ENCODE measurements around the gene USP15. TPM values are rescaled to one million over a fixed set of nuclear protein-coding genes. Genes with fewer than 3 reads are reported as not detected.

USP15 gene
- total RNA-seq, 5 donors from 2014 or later (not counting 1 experiment from before 2014, with no cell fraction given): 137 to 256 (median 138) TPM

GRCh38 chr12:62301799-62302133 lies 41.6 kb downstream of the USP15 start:
- CTCF ChIA-PET: no interaction called here
- Histone ChIP-seq H3K4me1 (ENCODE audit: control insufficient read depth in 1 of 2, extremely low read depth in 1 of 2, insufficient read depth in 2 of 2, low read length in 2 of 2) (peaks cover 2 to 8% of the 10 kb centered on the region in 2 experiments), H3K4me3 (ENCODE audit: control insufficient read depth in 1 of 2, extremely low read depth in 1 of 2, low read length in 1 of 2) (no peak overlapping the region), H3K27ac (ENCODE audit: low read length) (no peak overlapping the region), H3K27me3 (replicated peaks in 1 of 2; ENCODE audit: control insufficient read depth in 2 of 2, extremely low read depth in 1 of 2, insufficient read depth in 2 of 2, low read length in 1 of 2) (no peaks in the 10 kb centered on the region), H3K36me3 (ENCODE audit: control insufficient read depth in 2 of 2, extremely low read depth in 1 of 2, insufficient read depth in 1 of 2, low read length in 1 of 2) (peaks cover 10 to 66% of the 10 kb centered on the region in 2 donors), H3K9me3 (peaks cover 8% of the 10 kb centered on the region)
- no CpG with 5 or more reads among the region's 1 CpG for WGBS (ENCODE audit: insufficient coverage)
- Mint-ChIP-seq H3K36me3 (peaks cover 85% of the 10 kb centered on the region), H3K27me3 (no peaks in the 10 kb centered on the region), H3K9me3 (peaks cover 0 to 9% (median 5%) of the 10 kb centered on the region in 3 donors), H3K27ac (no peak overlapping the region), H3K4me3 (no peak overlapping the region), H3K4me1 (peaks cover 54 to 73% (median 67%) of the 10 kb centered on the region in 3 donors)
- POLR2A ChIA-PET: interaction anchor here in 1 of 2 donors (0.6 kb wide), 1 partner anchor 721 kb away, joined by 3 read pairs; no protein-coding TSS in a partner anchor
- DNase-seq (no peak), ATAC-seq (replicated peaks in 1 of 4) (no peak)

DNA sequence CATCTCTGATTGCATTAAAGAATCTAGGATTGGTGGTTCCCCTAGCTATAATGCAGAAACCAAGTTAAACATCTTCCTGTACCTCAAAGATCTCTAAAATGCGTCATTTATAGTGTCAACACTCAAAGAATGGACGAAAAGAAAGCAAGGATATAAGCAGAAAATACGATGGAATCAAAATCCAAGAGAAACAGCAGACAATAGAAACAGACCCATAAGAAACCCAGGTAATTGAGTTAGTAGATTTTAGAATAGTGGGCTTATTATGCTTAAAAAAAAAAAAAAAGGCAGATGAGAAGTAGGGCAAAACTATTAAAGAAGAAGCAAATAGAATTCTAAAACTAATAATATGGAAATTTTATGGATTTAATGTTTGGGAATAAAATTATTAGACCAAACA lies 44.4 kb downstream of the USP15 start:
- CTCF ChIA-PET: no interaction called here
- H3K9me3 Mint-ChIP-seq: peaks cover 0 to 9% (median 5%) of the 10 kb centered on the region in 3 donors
- no peak for DNase-seq

DNA sequence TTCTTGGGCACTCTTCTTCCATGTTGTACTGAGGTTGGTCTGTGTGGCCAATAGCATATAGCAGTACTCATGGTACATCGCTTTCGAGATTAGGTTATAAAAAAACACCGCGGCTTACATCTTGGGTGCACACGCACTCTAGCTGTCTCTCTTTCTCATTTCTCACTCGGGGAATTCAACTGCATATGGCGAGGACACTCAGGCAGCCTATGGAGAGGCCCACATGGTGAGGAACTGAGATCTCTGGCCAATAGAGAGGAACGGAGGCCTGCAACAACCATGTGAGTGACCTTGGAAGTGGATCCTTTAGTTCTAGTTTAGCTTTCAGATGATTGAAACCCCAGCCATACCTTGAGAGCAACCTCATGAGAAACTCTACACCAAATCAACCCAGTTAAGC lies 45.6 kb downstream of the USP15 start:
- Mint-ChIP-seq H3K27ac (no peak overlapping the region), H3K4me1 (peaks cover 54 to 70% (median 66%) of the 10 kb centered on the region in 3 donors), H3K9me3 (peaks cover 0 to 9% (median 5%) of the 10 kb centered on the region in 3 donors), H3K4me3 (no peak overlapping the region), H3K27me3 (no peaks in the 10 kb centered on the region), H3K36me3 (peaks cover 88% of the 10 kb centered on the region)
- Histone ChIP-seq H3K4me3 (ENCODE audit: control insufficient read depth in 1 of 2, extremely low read depth in 1 of 2, low read length in 1 of 2) (no peak overlapping the region), H3K9me3 (peaks cover 8% of the 10 kb centered on the region), H3K4me1 (ENCODE audit: control insufficient read depth in 1 of 2, extremely low read depth in 1 of 2, insufficient read depth in 2 of 2, low read length in 2 of 2) (no peaks in the 10 kb centered on the region), H3K36me3 (ENCODE audit: control insufficient read depth in 2 of 2, extremely low read depth in 1 of 2, insufficient read depth in 1 of 2, low read length in 1 of 2) (peaks cover 6 to 61% of the 10 kb centered on the region in 2 donors), H3K27me3 (replicated peaks in 1 of 2; ENCODE audit: control insufficient read depth in 2 of 2, extremely low read depth in 1 of 2, insufficient read depth in 2 of 2, low read length in 1 of 2) (no peaks in the 10 kb centered on the region), H3K27ac (ENCODE audit: low read length) (no peak overlapping the region)
- ChIA-PET POLR2A (no interaction called here), CTCF (no interaction called here)
- WGBS (ENCODE audit: insufficient coverage): 100% methylated on average over 5 of the region's 8 CpGs
- DNase-seq (no peak), ATAC-seq (replicated peaks in 1 of 4) (no peak)

More for the DNA sequence above, 44.4 kb downstream of the USP15 start:
- peaks cover 0 to 2% of the 10 kb centered on the region in 2 experiments for H3K4me1 ChIP-seq (ENCODE audit: control insufficient read depth in 1 of 2, extremely low read depth in 1 of 2, insufficient read depth in 2 of 2, low read length in 2 of 2)
- Mint-ChIP-seq H3K4me1 (peaks cover 60 to 70% (median 67%) of the 10 kb centered on the region in 3 donors), H3K4me3 (no peak overlapping the region), H3K27me3 (no peaks in the 10 kb centered on the region), H3K36me3 (peaks cover 88% of the 10 kb centered on the region), H3K27ac (no peak overlapping the region)
- H3K9me3 ChIP-seq: peaks cover 8% of the 10 kb centered on the region
- POLR2A ChIA-PET: interaction anchor here in 1 of 2 donors (0.6 kb wide), 2 partner anchors 8 to 32 kb away, joined by 3 read pairs; no protein-coding TSS in a partner anchor
- no CpG with 5 or more reads among the region's 3 CpGs for WGBS (ENCODE audit: insufficient coverage)
- H3K4me3 ChIP-seq (ENCODE audit: control insufficient read depth in 1 of 2, extremely low read depth in 1 of 2, low read length in 1 of 2): no peak overlapping the region
- peaks cover 6 to 57% of the 10 kb centered on the region in 2 donors for H3K36me3 ChIP-seq (ENCODE audit: control insufficient read depth in 2 of 2, extremely low read depth in 1 of 2, insufficient read depth in 1 of 2, low read length in 1 of 2)
- no peak for ATAC-seq (replicated peaks in 1 of 4)
- no peak overlapping the region for H3K27ac ChIP-seq (ENCODE audit: low read length)
- no peaks in the 10 kb centered on the region for H3K27me3 ChIP-seq (replicated peaks in 1 of 2; ENCODE audit: control insufficient read depth in 2 of 2, extremely low read depth in 1 of 2, insufficient read depth in 2 of 2, low read length in 1 of 2)

DNA sequence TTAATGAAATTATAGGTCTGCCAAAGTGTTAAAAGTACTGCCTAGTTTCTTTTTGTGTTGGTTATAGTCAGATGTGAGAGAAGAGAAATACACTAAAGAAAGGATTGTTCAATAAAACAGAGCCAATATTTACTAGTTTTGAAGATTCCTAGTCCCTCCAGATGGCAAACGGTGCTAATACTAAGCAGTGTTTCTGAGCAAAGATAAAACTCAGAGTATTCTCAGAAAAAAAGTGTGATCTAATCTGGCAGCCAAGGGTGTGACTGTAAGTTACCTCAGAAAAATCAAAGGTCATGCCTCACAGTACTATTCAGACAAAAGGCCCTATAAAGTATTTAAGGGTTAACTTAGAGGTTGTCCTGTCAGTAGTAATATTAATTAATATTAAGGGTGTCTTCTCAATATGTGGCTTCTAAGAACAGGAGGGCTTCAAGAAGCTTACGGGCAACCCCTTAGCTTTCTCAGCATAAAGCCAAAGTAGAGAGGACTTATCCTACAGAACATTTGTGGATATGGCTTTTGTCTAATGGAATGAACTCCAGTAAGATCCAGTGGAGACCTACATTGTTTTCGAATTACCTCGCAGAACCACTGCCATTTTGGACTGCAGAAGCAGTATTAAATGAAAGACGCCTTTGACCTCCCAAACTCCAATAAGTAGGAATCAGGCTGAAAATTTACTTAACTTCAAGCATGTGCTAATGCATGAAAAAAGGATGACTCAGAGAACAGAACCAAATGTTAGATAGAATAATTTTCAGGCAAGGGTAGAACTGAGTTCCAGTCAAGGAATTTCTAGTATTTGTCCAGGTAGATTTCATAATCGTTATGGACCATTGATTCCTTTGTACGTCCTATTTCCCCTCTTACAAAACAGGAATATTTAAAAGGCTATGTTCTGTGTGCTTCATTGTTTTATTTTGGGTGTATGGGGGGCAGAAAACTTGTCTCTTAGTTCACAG lies 46.6 kb downstream of the USP15 start:
- H3K9me3 Mint-ChIP-seq: peaks cover 0 to 9% (median 5%) of the 10 kb centered on the region in 3 donors
- peaks cover 6 to 61% of the 10 kb centered on the region in 2 donors for H3K36me3 ChIP-seq (ENCODE audit: control insufficient read depth in 2 of 2, extremely low read depth in 1 of 2, insufficient read depth in 1 of 2, low read length in 1 of 2)
- H3K4me1 ChIP-seq (ENCODE audit: control insufficient read depth in 1 of 2, extremely low read depth in 1 of 2, insufficient read depth in 2 of 2, low read length in 2 of 2): peaks cover 0 to 2% of the 10 kb centered on the region in 2 experiments
- POLR2A ChIA-PET: no interaction called here
- H3K36me3 Mint-ChIP-seq: peaks cover 87% of the 10 kb centered on the region
- CTCF ChIA-PET: no interaction called here
- peaks cover 60 to 70% (median 67%) of the 10 kb centered on the region in 3 donors for H3K4me1 Mint-ChIP-seq
- H3K27me3 ChIP-seq (replicated peaks in 1 of 2; ENCODE audit: control insufficient read depth in 2 of 2, extremely low read depth in 1 of 2, insufficient read depth in 2 of 2, low read length in 1 of 2): no peaks in the 10 kb centered on the region
- ATAC-seq (replicated peaks in 1 of 4) (no peak), DNase-seq (no peak)
- H3K9me3 ChIP-seq: peaks cover 8% of the 10 kb centered on the region
- no peak overlapping the region for H3K4me3 ChIP-seq (ENCODE audit: control insufficient read depth in 1 of 2, extremely low read depth in 1 of 2, low read length in 1 of 2)
- H3K4me3 Mint-ChIP-seq: no peak overlapping the region
- H3K27ac ChIP-seq (ENCODE audit: low read length): no peak overlapping the region
- WGBS (ENCODE audit: insufficient coverage): no CpG with 5 or more reads among the region's 7 CpGs
- no peak overlapping the region for H3K27ac Mint-ChIP-seq
- H3K27me3 Mint-ChIP-seq: no peaks in the 10 kb centered on the region

- no CpG with 5 or more reads among the region's 3 CpGs for WGBS (ENCODE audit: insufficient coverage)
- Mint-ChIP-seq H3K4me1 (peaks cover 63 to 70% (median 67%) of the 10 kb centered on the region in 3 donors), H3K4me3 (no peak overlapping the region), H3K27ac (no peak overlapping the region), H3K27me3 (no peaks in the 10 kb centered on the region), H3K9me3 (peaks cover 0 to 9% (median 5%) of the 10 kb centered on the region in 3 donors), H3K36me3 (peaks cover 77% of the 10 kb centered on the region)
- Histone ChIP-seq H3K27ac (ENCODE audit: low read length) (no peak overlapping the region), H3K27me3 (replicated peaks in 1 of 2; ENCODE audit: control insufficient read depth in 2 of 2, extremely low read depth in 1 of 2, insufficient read depth in 2 of 2, low read length in 1 of 2) (no peaks in the 10 kb centered on the region), H3K4me1 (ENCODE audit: control insufficient read depth in 1 of 2, extremely low read depth in 1 of 2, insufficient read depth in 2 of 2, low read length in 2 of 2) (peaks cover 0 to 2% of the 10 kb centered on the region in 2 experiments), H3K36me3 (ENCODE audit: control insufficient read depth in 2 of 2, extremely low read depth in 1 of 2, insufficient read depth in 1 of 2, low read length in 1 of 2) (peaks cover 4 to 50% of the 10 kb centered on the region in 2 donors), H3K4me3 (ENCODE audit: control insufficient read depth in 1 of 2, extremely low read depth in 1 of 2, low read length in 1 of 2) (no peak overlapping the region), H3K9me3 (peaks cover 8% of the 10 kb centered on the region)
- no peak for ATAC-seq (replicated peaks in 1 of 4)
- CTCF ChIA-PET: interaction anchor here in 1 of 2 donors (0.6 kb wide), 1 partner anchor 219 kb away, joined by 4 read pairs; no protein-coding TSS in a partner anchor
- POLR2A ChIA-PET: interaction anchor here in 1 of 2 donors (0.6 kb wide), 2 partner anchors 20 to 287 kb away, joined by 3 read pairs; no protein-coding TSS in a partner anchor
- no peak for DNase-seq
Measured at GRCh38 chr12:62308201-62308600, 48.0 kb downstream of the USP15 start.

DNA sequence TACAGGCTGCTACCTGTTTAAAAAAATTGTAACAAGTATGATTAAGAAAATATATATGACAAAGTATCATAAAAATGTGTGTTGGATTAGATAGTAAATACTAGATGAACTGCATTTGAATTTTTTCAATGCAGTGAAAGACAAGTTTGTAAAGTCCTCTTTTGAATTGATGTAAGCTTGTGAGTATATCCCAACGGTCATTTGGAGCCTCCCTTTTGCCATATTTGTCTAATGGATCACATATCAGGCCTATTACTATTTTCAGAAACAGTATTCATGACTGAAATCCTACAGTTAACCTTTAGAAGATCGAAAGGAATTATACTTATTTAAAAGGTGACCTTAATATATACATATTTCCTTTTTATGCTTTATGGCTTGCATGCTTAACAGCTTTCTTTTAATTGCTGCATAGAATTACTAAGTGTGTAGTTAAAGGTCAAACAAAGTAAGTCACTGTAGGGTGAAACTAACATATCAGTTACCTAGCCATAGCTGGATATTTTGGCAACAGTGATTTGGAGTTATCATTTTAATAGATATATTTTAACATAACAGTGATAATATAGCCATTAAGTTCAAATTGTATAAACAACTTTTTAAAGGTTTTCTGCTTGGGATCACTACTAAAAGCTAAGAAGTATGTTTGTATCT lies 53.6 kb downstream of the USP15 start:
- ChIA-PET POLR2A (interaction anchor here in 1 of 2 donors (1.1 kb wide), 1 partner anchor 48 kb away, joined by 3 read pairs; no protein-coding TSS in a partner anchor), CTCF (no interaction called here)
- H3K36me3 ChIP-seq (ENCODE audit: control insufficient read depth in 2 of 2, extremely low read depth in 1 of 2, insufficient read depth in 1 of 2, low read length in 1 of 2): peaks cover 0 to 13% of the 10 kb centered on the region in 2 donors
- no peaks in the 10 kb centered on the region for H3K27me3 ChIP-seq (replicated peaks in 1 of 2; ENCODE audit: control insufficient read depth in 2 of 2, extremely low read depth in 1 of 2, insufficient read depth in 2 of 2, low read length in 1 of 2)
- H3K4me1 ChIP-seq (ENCODE audit: control insufficient read depth in 1 of 2, extremely low read depth in 1 of 2, insufficient read depth in 2 of 2, low read length in 2 of 2): peaks cover 0 to 2% of the 10 kb centered on the region in 2 experiments
- no peak overlapping the region for H3K4me3 ChIP-seq (ENCODE audit: control insufficient read depth in 1 of 2, extremely low read depth in 1 of 2, low read length in 1 of 2)
- WGBS (ENCODE audit: insufficient coverage): no CpG with 5 or more reads among the region's 2 CpGs
- Mint-ChIP-seq H3K27me3 (no peaks in the 10 kb centered on the region), H3K4me1 (peaks cover 46 to 58% (median 57%) of the 10 kb centered on the region in 3 donors), H3K9me3 (no peaks in the 10 kb centered on the region), H3K36me3 (peaks cover 43% of the 10 kb centered on the region), H3K4me3 (no peak overlapping the region), H3K27ac (no peak overlapping the region)
- H3K27ac ChIP-seq (ENCODE audit: low read length): no peak overlapping the region
- no peak for DNase-seq
- no peak for ATAC-seq (replicated peaks in 1 of 4)
- no peaks in the 10 kb centered on the region for H3K9me3 ChIP-seq
